BE2C (cell line): ENCODE results near the gene SPTBN1.

ENCODE experiments used
- DNase-seq: peaks from one replicate; pipeline ENCODE4 v3.0.0-alpha.2; 2020
- H3K27me3 ChIP-seq: fragments of 250-450 bp; sonication (Bioruptor Pico); 2 replicates; pipeline ENCODE4 v1.5.1; 2020; ENCODE audit warnings: mild to moderate bottlenecking
- H3K36me3 ChIP-seq: fragments of 250-450 bp; sonication (Bioruptor Pico); 2 replicates; pipeline ENCODE4 v1.5.1; 2020; ENCODE audit warnings: mild to moderate bottlenecking
- H3K4me1 ChIP-seq: fragments of 250-450 bp; sonication (Bioruptor Pico); 2 replicates; pipeline ENCODE4 v1.5.1; 2020
- H3K4me3 ChIP-seq: 2 replicates; pipeline ENCODE4 v1.5.1; 2011; ENCODE audit warnings: low read depth, low read length
- H3K9me3 ChIP-seq: fragments of 250-450 bp; sonication (Bioruptor Pico); 2 replicates; pipeline ENCODE4 v1.5.1; 2020
- CTCF ChIP-seq: IDR thresholded peaks from 2 replicates; pipeline ENCODE4 v1.5.1; 2012; ENCODE audit warnings: mild to moderate bottlenecking, low read depth, low read length

Gene SPTBN1

GRCh38 chr2:54704688-54705605 is 248.8 kb downstream of the SPTBN1 start:
- Histone ChIP-seq H3K4me1 (peaks cover 2% of the 10 kb centered on the region; the same call in 1 of the 2 replicates), H3K27me3 (no peaks in the 10 kb centered on the region), H3K4me3 (no peak overlapping the region), H3K9me3 (no peaks in the 10 kb centered on the region), H3K36me3 (no peaks in the 10 kb centered on the region)
- TF ChIP-seq CTCF: peak; percentile 39; the same call in 1 of the 2 replicates
- no peak for DNase-seq

- H3K27me3 ChIP-seq: no peaks in the 10 kb centered on the region
- TF ChIP-seq CTCF: no peak
- DNase-seq: no peak
Measured at GRCh38 chr2:54706622-54707021, 250.5 kb downstream of the SPTBN1 start.

GRCh38 chr2:54708584-54709335 is 252.6 kb downstream of the SPTBN1 start:
- H3K9me3 ChIP-seq: no peaks in the 10 kb centered on the region
- 0 out of 2 replicates have a peak, but pooled peaks have one; percentile 3 for TF ChIP-seq CTCF
- no peaks in the 10 kb centered on the region for H3K36me3 ChIP-seq
- H3K27me3 ChIP-seq: no peaks in the 10 kb centered on the region
- peak overlapping the region; percentile 61 for H3K4me3 ChIP-seq
- peak; percentile 67 for DNase-seq
- peaks cover 2% of the 10 kb centered on the region; the same call in 1 of the 2 replicates for H3K4me1 ChIP-seq

More at GRCh38 chr2:54706622-54707021, 250.5 kb downstream of the SPTBN1 start:
- no peaks in the 10 kb centered on the region for H3K9me3 ChIP-seq
- peaks cover 2% of the 10 kb centered on the region; the same call in 1 of the 2 replicates for H3K4me1 ChIP-seq
- H3K4me3 ChIP-seq: no peak overlapping the region
- no peaks in the 10 kb centered on the region for H3K36me3 ChIP-seq

- no peaks in the 10 kb centered on the region for H3K27me3 ChIP-seq
- no peak overlapping the region; the same call in 1 of the 2 replicates for H3K4me3 ChIP-seq
- no peak for TF ChIP-seq CTCF
Measured at GRCh38 chr2:54709336-54709809, 253.2 kb downstream of the SPTBN1 start.

GRCh38 chr2:54710216-54710615 is 254.1 kb downstream of the SPTBN1 start:
- Histone ChIP-seq H3K36me3 (no peaks in the 10 kb centered on the region), H3K4me1 (peaks cover 2% of the 10 kb centered on the region; the same call in 1 of the 2 replicates), H3K27me3 (no peaks in the 10 kb centered on the region), H3K9me3 (no peaks in the 10 kb centered on the region), H3K4me3 (no peak overlapping the region)
- no peak for DNase-seq
- no peak for TF ChIP-seq CTCF

More at GRCh38 chr2:54709336-54709809, 253.2 kb downstream of the SPTBN1 start:
- Histone ChIP-seq H3K9me3 (no peaks in the 10 kb centered on the region), H3K4me1 (peaks cover 2% of the 10 kb centered on the region; the same call in 1 of the 2 replicates), H3K36me3 (no peaks in the 10 kb centered on the region)
- DNase-seq: no peak
